H1 (cell line): Measurements from ENCODE around the gene STXBP2.

ENCODE experiments used
- NRF1 ChIP-seq: IDR thresholded peaks from 2 replicates; pipeline ENCODE4 v1.6.1; 2011; ENCODE audit warnings: mild to moderate bottlenecking, low read depth, low read length, improper control_type of control experiment
- POLR2A ChIP-seq, 2 experiments: IDR thresholded peaks; 1 replicate in 1 of 2; 2 replicates in 1 of 2; pipeline ENCODE4 v1.6.1; 2011; ENCODE audit warnings: low read depth in 2 of 2, low read length in 2 of 2, mild to moderate bottlenecking in 2 of 2; ENCODE audit errors: control extremely low read depth in 1 of 2
- SP2 ChIP-seq: IDR thresholded peaks from 2 replicates; pipeline ENCODE4 v1.6.1; 2012; ENCODE audit warnings: mild to moderate bottlenecking, low read length, inconsistent platforms
- SUZ12 ChIP-seq: fragments of 200-600 bp; sonication (generic); IDR thresholded peaks from 2 replicates; pipeline ENCODE4 v1.6.1; 2012; ENCODE audit warnings: mild to moderate bottlenecking, inconsistent platforms, low read length, moderate library complexity, mixed read lengths
- TF ChIP-seq, protein P1 (sequence below): IDR thresholded peaks from 2 replicates; pipeline ENCODE4 v1.6.1; 2012; ENCODE audit warnings: inconsistent platforms
- TF ChIP-seq, protein P2 (sequence below), 3 experiments: IDR thresholded peaks; 1 replicate in 2 of 3; 2 replicates in 1 of 3; pipeline versions ENCODE4 v1.5.1 to v1.6.1; 2011; ENCODE audit warnings: low read length in 3 of 3, mild to moderate bottlenecking in 3 of 3, inconsistent platforms in 2 of 3, low read depth in 1 of 3, moderate library complexity in 1 of 3; ENCODE audit not compliant: insufficient read depth in 1 of 3; ENCODE audit errors: control extremely low read depth in 1 of 3

DNA sequence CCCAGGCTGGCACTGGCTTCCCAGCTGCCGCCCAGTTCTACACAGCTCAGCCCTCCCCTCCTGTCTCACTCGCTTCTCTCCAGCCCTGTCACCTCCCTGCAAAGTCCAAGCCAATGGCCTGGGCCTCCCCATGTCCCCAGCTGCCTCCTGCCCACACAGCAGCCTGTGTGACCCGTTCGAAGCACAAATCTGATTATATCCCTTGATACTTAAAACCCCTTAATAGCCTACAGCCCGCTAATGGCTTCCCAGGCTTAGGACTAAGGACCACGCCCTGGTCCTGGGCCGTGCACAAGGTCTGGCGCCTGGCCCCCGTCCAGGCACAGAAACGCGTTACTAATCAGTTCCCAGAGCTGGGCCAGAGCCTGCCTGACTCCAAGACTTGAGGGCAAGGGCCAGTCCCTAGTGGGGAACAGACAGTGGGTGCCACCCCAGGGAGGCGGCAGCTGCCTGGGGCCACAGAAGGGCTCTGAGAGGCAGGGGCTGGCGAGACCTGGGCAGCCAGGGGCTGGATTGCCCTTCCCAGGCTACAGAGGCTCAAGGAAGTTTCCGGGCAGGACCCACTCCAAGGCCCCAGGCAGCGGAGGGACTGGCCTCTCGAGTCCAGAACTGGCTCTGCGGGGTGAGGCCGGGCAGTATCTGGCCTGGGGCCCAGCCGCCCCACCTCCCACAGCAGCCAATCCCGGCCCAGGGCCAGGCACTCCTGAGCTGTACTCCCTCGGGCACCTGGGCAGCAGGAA is 18.0 kb upstream of the STXBP2 start:
- TF ChIP-seq, protein P1, sequence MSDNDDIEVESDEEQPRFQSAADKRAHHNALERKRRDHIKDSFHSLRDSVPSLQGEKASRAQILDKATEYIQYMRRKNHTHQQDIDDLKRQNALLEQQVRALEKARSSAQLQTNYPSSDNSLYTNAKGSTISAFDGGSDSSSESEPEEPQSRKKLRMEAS: no peak
- TF ChIP-seq POLR2A (IDR thresholded peaks at IDR 0.05; ENCODE audit: control extremely low read depth in 1 of 2, low read depth in 2 of 2, low read length in 2 of 2): no peak
- TF ChIP-seq SUZ12: no peak
- no peak for TF ChIP-seq SP2
- TF ChIP-seq, protein P2, sequence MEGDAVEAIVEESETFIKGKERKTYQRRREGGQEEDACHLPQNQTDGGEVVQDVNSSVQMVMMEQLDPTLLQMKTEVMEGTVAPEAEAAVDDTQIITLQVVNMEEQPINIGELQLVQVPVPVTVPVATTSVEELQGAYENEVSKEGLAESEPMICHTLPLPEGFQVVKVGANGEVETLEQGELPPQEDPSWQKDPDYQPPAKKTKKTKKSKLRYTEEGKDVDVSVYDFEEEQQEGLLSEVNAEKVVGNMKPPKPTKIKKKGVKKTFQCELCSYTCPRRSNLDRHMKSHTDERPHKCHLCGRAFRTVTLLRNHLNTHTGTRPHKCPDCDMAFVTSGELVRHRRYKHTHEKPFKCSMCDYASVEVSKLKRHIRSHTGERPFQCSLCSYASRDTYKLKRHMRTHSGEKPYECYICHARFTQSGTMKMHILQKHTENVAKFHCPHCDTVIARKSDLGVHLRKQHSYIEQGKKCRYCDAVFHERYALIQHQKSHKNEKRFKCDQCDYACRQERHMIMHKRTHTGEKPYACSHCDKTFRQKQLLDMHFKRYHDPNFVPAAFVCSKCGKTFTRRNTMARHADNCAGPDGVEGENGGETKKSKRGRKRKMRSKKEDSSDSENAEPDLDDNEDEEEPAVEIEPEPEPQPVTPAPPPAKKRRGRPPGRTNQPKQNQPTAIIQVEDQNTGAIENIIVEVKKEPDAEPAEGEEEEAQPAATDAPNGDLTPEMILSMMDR (IDR thresholded peaks at IDR 0.05; ENCODE audit: control extremely low read depth in 1 of 3, insufficient read depth in 1 of 3, low read depth in 1 of 3, low read length in 3 of 3): no peak
- TF ChIP-seq NRF1: no peak
